Vagina (tissue), 2 donors: ENCODE data around the gene G3BP1. TPM values are rescaled to one million over a fixed set of nuclear protein-coding genes. Genes with fewer than 3 reads are reported as not detected.
A peak's percentile ranks its signal among the peaks of the same experiment; 100 is the strongest.

Source experiments
- DNase-seq, 2 donors: peaks; one replicate each; pipeline ENCODE4 v3.0.0-alpha.2; 2017; ENCODE audit errors: extremely low spot score in 2 of 2
- H3K27ac ChIP-seq: fragments of 200-600 bp; sonication (generic); one replicate; pipeline ENCODE4 v1.5.1; 2019
- H3K27me3 ChIP-seq: fragments of 200-600 bp; sonication (generic); one replicate; pipeline ENCODE4 v1.5.1; 2019
- H3K36me3 ChIP-seq, 2 donors: fragments of 200-600 bp; sonication (generic); one replicate each; pipeline ENCODE4 v1.5.1; 2017 to 2019
- H3K4me1 ChIP-seq: fragments of 200-600 bp; sonication (generic); one replicate; pipeline ENCODE4 v1.5.1; 2019
- H3K4me3 ChIP-seq, 2 donors: fragments of 200-600 bp; sonication (generic); 1 replicate in 1 of 2; 2 replicates in 1 of 2; pipeline ENCODE4 v1.5.1; 2016 to 2019
- H3K9me3 ChIP-seq: fragments of 200-600 bp; sonication (generic); one replicate; pipeline ENCODE4 v1.5.1; 2019
- POLR2A ChIP-seq, 2 donors: fragments of 450-650 bp; IDR thresholded peaks; one replicate each; pipeline ENCODE4 v1.6.1; 2017; ENCODE audit warnings: antibody characterized with exemption in 2 of 2, mild to moderate bottlenecking in 2 of 2, moderate library complexity in 2 of 2
- POLR2AphosphoS5 ChIP-seq, 2 donors: sonication (generic); formaldehyde crosslinking; IDR thresholded peaks; one replicate each; pipeline ENCODE4 v1.9.0; 2017; ENCODE audit warnings: antibody characterized with exemption in 2 of 2, mild to moderate bottlenecking in 2 of 2, low read depth in 1 of 2; ENCODE audit not compliant: insufficient read depth in 1 of 2
- intact Hi-C: fragments of 100-400 bp; cut with DNase I; formaldehyde crosslinking; loops from one replicate; pipeline ENCODE4 v1.15.1; 2023
- total RNA-seq: library from RNA; depleted of rRNA; stranded (reverse); fragments of >200 nt; gene quantifications from one replicate; pipeline ENCODE4 v1.2.3, GENCODE V29; 2016
- TF ChIP-seq, protein P1 (sequence below), 3 experiments: fragments of 450-650 bp in 2 of 3; fragments of 200-600 bp in 1 of 3; sonication (generic) in 1 of 3; IDR thresholded peaks; one replicate each; pipeline ENCODE4 v1.5.1; 2017 to 2019; ENCODE audit warnings: antibody characterized with exemption in 3 of 3, mild to moderate bottlenecking in 2 of 3, moderate library complexity in 2 of 3

The G3BP1 gene
- total RNA-seq, 1 donor from 2014 or later: 97.0 TPM

DNA sequence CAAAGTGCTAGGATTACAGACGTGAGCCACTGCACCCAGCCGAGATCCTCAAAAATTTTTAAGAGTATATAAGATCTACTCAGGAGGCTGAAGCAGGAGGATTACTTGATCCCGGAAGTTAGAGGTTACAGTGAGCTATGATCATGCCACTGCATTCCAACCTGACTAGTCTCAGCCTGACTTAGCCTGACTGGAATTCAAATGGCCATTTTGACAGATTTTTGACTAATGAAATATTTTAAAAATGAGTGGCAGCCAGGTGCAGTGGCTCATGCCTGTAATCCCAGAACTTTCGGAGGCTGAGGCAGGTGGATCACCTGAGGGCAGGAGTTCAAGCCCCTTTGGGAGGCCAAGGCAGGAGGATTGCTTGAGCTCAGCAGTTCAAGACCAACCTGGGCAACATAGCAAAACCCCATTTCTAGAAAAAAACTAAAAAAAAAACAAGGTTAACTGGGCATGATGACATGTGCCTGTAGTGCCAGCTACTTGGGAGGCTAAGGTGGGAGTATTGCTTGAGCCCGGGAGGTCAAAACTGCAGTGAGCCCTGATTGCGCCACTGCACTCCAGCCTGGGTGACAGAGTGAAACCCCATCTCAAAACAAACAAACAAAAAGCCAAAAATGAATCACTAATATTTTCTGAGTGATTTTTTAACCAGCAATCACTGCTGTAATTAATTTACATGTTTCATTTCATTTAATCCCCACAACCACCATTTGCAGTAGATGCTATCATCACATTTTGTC, 29.9 kb upstream of the G3BP1 start:
- Histone ChIP-seq H3K27ac (peak overlapping the region; percentile 81), H3K4me1 (peaks cover 59% of the 10 kb centered on the region), H3K27me3 (no peaks in the 10 kb centered on the region), H3K4me3 (no peak overlapping the region), H3K9me3 (no peaks in the 10 kb centered on the region), H3K36me3 (peaks cover 0 to 11% of the 10 kb centered on the region in 2 donors)
- intact Hi-C loops: loop anchor here (5.0 kb wide), 1 partner anchor 295 kb away; the partner anchor contains the start of gene SLC36A1
- no peak for DNase-seq
- TF ChIP-seq, protein P1, sequence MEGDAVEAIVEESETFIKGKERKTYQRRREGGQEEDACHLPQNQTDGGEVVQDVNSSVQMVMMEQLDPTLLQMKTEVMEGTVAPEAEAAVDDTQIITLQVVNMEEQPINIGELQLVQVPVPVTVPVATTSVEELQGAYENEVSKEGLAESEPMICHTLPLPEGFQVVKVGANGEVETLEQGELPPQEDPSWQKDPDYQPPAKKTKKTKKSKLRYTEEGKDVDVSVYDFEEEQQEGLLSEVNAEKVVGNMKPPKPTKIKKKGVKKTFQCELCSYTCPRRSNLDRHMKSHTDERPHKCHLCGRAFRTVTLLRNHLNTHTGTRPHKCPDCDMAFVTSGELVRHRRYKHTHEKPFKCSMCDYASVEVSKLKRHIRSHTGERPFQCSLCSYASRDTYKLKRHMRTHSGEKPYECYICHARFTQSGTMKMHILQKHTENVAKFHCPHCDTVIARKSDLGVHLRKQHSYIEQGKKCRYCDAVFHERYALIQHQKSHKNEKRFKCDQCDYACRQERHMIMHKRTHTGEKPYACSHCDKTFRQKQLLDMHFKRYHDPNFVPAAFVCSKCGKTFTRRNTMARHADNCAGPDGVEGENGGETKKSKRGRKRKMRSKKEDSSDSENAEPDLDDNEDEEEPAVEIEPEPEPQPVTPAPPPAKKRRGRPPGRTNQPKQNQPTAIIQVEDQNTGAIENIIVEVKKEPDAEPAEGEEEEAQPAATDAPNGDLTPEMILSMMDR (IDR thresholded peaks at IDR 0.05): no peak
- TF ChIP-seq POLR2A (IDR thresholded peaks at IDR 0.05) (no peak), POLR2AphosphoS5 (IDR thresholded peaks at IDR 0.05; ENCODE audit: insufficient read depth in 1 of 2, low read depth in 1 of 2) (no peak)

DNA sequence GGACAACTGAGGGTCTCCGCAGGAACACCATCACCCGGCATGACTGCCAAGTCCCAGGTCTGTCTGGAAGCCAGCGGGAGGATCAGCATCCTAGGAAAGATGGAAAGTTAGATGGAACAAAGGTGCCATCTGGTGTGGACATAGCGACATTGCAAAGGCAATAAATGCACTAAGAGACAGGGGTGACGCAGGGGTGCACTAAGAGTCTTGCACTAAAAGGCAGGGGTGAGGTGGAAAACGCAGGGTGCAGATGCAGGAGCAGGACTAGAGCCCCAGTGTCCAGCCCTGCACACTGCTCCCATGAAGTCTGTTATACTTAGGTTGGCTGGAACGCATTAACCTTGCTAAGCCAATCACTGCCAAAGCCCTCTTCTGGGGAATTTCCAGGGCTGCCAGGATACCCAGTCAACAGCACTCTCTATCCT, 28.9 kb upstream of the G3BP1 start:
- DNase-seq: peak in 1 of 2 donors; percentile 91
- Histone ChIP-seq H3K4me1 (peaks cover 50% of the 10 kb centered on the region), H3K27ac (peak overlapping the region; percentile 81)

DNA sequence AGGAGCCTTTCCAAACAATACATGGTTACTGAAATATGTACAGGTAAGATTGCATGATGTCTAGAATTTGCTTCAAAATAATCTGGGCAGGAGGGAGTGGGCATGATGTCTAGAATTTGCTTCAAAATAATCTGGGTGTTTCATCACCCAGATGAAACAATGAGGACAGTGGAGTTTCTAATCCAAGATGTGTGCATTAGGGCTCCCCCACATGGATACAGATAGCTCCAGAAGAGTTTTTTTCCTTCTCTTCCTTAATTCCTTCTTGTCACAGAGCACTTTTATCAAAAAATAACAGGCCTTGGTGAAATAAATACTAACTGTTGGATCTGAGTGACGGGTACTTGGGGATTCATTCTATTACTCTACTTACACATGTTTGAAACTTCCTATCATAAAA, 28.2 kb upstream of the G3BP1 start:
- intact Hi-C loops: loop anchor here (5.0 kb wide), 1 partner anchor 296 kb away; the partner anchor contains the start of gene SLC36A1
- peaks cover 44% of the 10 kb centered on the region for H3K4me1 ChIP-seq
- DNase-seq: no peak

More for the DNA sequence above, 28.9 kb upstream of the G3BP1 start:
- Histone ChIP-seq H3K9me3 (no peaks in the 10 kb centered on the region), H3K27me3 (no peaks in the 10 kb centered on the region), H3K4me3 (no peak overlapping the region), H3K36me3 (peaks cover 0 to 11% of the 10 kb centered on the region in 2 donors)
- intact Hi-C loops: loop anchor here (5.0 kb wide), 1 partner anchor 296 kb away; the partner anchor contains the start of gene SLC36A1
- TF ChIP-seq POLR2AphosphoS5 (IDR thresholded peaks at IDR 0.05; ENCODE audit: insufficient read depth in 1 of 2, low read depth in 1 of 2) (no peak), POLR2A (IDR thresholded peaks at IDR 0.05) (no peak)
- TF ChIP-seq, protein P1 (IDR thresholded peaks at IDR 0.05): peak in 2 of 3 experiments; percentile 69 to 84

DNA sequence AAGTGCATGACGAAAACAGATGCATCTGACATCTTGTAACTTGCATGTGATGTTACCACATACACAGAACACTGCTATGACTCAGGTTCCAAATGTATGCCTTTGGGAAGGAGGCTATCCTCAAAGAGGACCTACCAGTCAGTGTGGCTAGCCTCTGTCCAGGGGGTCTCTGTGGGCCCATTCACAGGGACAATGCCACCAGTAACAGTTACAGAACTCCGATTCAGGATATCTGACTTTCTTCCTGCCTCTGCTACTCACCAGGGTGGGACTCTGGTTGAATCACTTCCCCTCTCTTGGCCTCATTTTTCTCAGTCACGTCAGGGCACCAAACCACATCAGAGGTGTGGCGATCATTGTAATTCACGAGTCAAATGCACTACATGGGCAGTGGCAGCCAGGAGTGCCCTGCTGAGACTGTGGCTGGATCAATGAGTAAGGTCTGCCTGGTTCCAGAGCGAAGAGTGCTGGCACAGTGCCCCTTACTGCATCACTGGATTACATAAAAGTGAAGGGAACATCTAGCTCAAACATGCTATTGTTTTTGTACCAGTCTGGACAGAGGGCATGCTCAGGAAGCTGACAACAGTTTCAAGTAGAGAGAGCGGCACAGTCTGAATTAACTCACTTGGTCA, 26.6 kb upstream of the G3BP1 start:
- Histone ChIP-seq H3K4me1 (peaks cover 43% of the 10 kb centered on the region), H3K4me3 (no peak overlapping the region), H3K27ac (peak overlapping the region; percentile 65), H3K36me3 (peaks cover 0 to 11% of the 10 kb centered on the region in 2 donors), H3K9me3 (no peaks in the 10 kb centered on the region), H3K27me3 (no peaks in the 10 kb centered on the region)
- intact Hi-C loops: no loop called here
- TF ChIP-seq POLR2A (IDR thresholded peaks at IDR 0.05) (no peak), POLR2AphosphoS5 (IDR thresholded peaks at IDR 0.05; ENCODE audit: insufficient read depth in 1 of 2, low read depth in 1 of 2) (peak in 1 of 2 donors; percentile 73)
- DNase-seq: no peak

More for the DNA sequence above, 28.2 kb upstream of the G3BP1 start:
- TF ChIP-seq POLR2AphosphoS5 (IDR thresholded peaks at IDR 0.05; ENCODE audit: insufficient read depth in 1 of 2, low read depth in 1 of 2): no peak
- no peak for TF ChIP-seq POLR2A (IDR thresholded peaks at IDR 0.05)
- TF ChIP-seq, protein P1 (IDR thresholded peaks at IDR 0.05): no peak
- Histone ChIP-seq H3K27ac (peak overlapping the region; percentile 12), H3K4me3 (no peak overlapping the region), H3K36me3 (peaks cover 0 to 11% of the 10 kb centered on the region in 2 donors), H3K27me3 (no peaks in the 10 kb centered on the region), H3K9me3 (no peaks in the 10 kb centered on the region)

DNA sequence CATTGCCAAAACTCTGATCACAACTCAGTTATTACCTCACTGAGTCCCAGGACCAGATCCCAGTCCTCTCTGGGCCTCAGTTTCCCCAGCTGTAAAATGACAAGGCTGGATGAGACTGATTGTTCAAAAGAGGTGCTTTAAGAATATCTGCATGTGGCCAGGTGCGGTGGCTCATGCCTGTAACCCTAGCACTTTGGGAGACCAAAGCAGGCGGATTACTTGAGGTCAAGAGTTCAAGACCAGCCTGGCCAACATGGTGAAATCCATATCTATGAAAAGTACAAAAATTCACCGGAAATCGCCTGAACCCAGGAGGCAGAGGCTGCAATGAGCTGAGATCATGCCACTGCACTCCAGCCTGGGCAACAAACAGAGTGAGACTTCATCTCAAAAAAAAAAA, 21.6 kb upstream of the G3BP1 start:
- Histone ChIP-seq H3K4me1 (peaks cover 36% of the 10 kb centered on the region), H3K9me3 (no peaks in the 10 kb centered on the region), H3K36me3 (peaks cover 0 to 8% of the 10 kb centered on the region in 2 donors), H3K4me3 (no peak overlapping the region), H3K27me3 (no peaks in the 10 kb centered on the region), H3K27ac (peak overlapping the region; percentile 7)
- no peak for DNase-seq
- intact Hi-C loops: no loop called here
- TF ChIP-seq POLR2A (IDR thresholded peaks at IDR 0.05): no peak
- TF ChIP-seq POLR2AphosphoS5 (IDR thresholded peaks at IDR 0.05; ENCODE audit: insufficient read depth in 1 of 2, low read depth in 1 of 2): no peak
- TF ChIP-seq, protein P1 (IDR thresholded peaks at IDR 0.05): no peak
